OCI-LY3 (cell line): ENCODE results near the gene ADCY5.

ENCODE experiments used
- EZH2phosphoT487 ChIP-seq: fragments of 200-600 bp; shearing (Covaris generic); IDR thresholded peaks from 2 replicates; pipeline ENCODE4 v1.6.1; 2018; ENCODE audit warnings: antibody characterized with exemption, mixed run types, low read depth
- TF ChIP-seq, protein P1 (sequence below): fragments of 200-600, 300-600 bp; sonication (generic); IDR thresholded peaks from 2 replicates; pipeline ENCODE4 v1.5.1; 2014; ENCODE audit warnings: antibody characterized with exemption, low read length, low read depth

DNA sequence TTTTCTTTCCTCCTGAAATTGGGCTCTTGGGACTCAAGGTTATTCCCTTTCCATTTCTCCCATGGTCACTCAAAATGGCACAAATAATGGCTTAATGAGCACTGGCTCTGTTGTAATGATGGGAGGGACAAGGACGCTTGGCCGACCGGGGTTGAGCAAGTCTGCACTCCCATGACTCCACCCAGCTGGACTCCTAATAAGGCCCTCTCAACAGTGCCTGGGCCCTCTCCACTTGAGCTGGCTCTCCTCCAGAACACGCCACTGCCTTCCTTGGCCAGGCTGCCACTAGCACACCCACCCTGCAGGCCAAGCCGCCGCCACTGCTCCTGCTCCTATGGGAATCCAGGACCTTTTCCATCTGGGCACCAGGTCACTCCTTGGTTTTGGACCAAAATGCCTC, 42.3 kb downstream of the ADCY5 start:
- TF ChIP-seq, protein P1, sequence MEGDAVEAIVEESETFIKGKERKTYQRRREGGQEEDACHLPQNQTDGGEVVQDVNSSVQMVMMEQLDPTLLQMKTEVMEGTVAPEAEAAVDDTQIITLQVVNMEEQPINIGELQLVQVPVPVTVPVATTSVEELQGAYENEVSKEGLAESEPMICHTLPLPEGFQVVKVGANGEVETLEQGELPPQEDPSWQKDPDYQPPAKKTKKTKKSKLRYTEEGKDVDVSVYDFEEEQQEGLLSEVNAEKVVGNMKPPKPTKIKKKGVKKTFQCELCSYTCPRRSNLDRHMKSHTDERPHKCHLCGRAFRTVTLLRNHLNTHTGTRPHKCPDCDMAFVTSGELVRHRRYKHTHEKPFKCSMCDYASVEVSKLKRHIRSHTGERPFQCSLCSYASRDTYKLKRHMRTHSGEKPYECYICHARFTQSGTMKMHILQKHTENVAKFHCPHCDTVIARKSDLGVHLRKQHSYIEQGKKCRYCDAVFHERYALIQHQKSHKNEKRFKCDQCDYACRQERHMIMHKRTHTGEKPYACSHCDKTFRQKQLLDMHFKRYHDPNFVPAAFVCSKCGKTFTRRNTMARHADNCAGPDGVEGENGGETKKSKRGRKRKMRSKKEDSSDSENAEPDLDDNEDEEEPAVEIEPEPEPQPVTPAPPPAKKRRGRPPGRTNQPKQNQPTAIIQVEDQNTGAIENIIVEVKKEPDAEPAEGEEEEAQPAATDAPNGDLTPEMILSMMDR: no peak
- TF ChIP-seq EZH2phosphoT487: no peak
